HepG2 (cell line): ENCODE data around the gene CTNNBL1. TPM values are rescaled to one million over a fixed set of nuclear protein-coding genes. Genes with fewer than 3 reads are reported as not detected.
A peak's percentile ranks its signal among the peaks of the same experiment; 100 is the strongest.

Source experiments
- CHD2 ChIP-seq: IDR thresholded peaks from 2 replicates; pipeline ENCODE4 v1.6.1; 2011; ENCODE audit warnings: low read depth, low read length, improper control_type of control experiment
- ELF3 ChIP-seq: IDR thresholded peaks from 2 replicates; pipeline ENCODE4 v1.6.1; 2016; ENCODE audit warnings: missing genetic modification reagents, missing compliant biosample characterization
- ESRRA ChIP-seq: sonication (generic); formaldehyde crosslinking; IDR thresholded peaks from 2 replicates; pipeline ENCODE4 v1.5.1; 2020; ENCODE audit warnings: mild to moderate bottlenecking, low read depth, missing genetic modification reagents
- GTF3A ChIP-seq: sonication (generic); formaldehyde crosslinking; conservative IDR thresholded peaks from 2 replicates; pipeline ENCODE4 v1.4.0; 2020; ENCODE audit warnings: mild to moderate bottlenecking, missing genetic modification reagents
- HDAC1 ChIP-seq: sonication (generic); formaldehyde crosslinking; IDR thresholded peaks from 2 replicates; pipeline ENCODE4 v1.5.1; 2020; ENCODE audit warnings: mild to moderate bottlenecking, missing genetic modification reagents
- KAT8 ChIP-seq: IDR thresholded peaks from 2 replicates; pipeline ENCODE4 v1.6.1; 2016; ENCODE audit warnings: missing genetic modification reagents, missing compliant biosample characterization
- REPIN1 ChIP-seq: sonication (generic); formaldehyde crosslinking; IDR thresholded peaks from 2 replicates; pipeline ENCODE4 v1.8.0; 2022; ENCODE audit warnings: missing genetic modification reagents, low read depth, mild to moderate bottlenecking, borderline replicate concordance
- SMAD9 ChIP-seq: sonication (generic); formaldehyde crosslinking; IDR thresholded peaks from 2 replicates; pipeline ENCODE4 v1.5.1; 2020; ENCODE audit warnings: mild to moderate bottlenecking, missing genetic modification reagents
- XRCC5 ChIP-seq: fragments of 200-400 bp; formaldehyde crosslinking; optimal IDR thresholded peaks from 2 replicates; pipeline ENCODE3; 2017; ENCODE audit warnings: mild to moderate bottlenecking, low read length
- ZBTB21 ChIP-seq: sonication (generic); formaldehyde crosslinking; IDR thresholded peaks from 2 replicates; pipeline ENCODE4 v1.4.0; 2020; ENCODE audit warnings: missing genetic modification reagents
- ZFP90 ChIP-seq: sonication (generic); formaldehyde crosslinking; IDR thresholded peaks from 2 replicates; pipeline ENCODE4 v1.8.0; 2022; ENCODE audit warnings: missing genetic modification reagents, mild to moderate bottlenecking, inconsistent platforms, borderline replicate concordance
- ZNF274 ChIP-seq: sonication (generic); formaldehyde crosslinking; IDR thresholded peaks from 2 replicates; pipeline ENCODE4 v1.5.1; 2020; ENCODE audit warnings: mild to moderate bottlenecking, missing genetic modification reagents
- ZNF772 ChIP-seq: sonication (generic); formaldehyde crosslinking; IDR thresholded peaks from 2 replicates; pipeline ENCODE4 v1.5.0; 2020; ENCODE audit warnings: mild to moderate bottlenecking, missing genetic modification reagents
- ZNF782 ChIP-seq: sonication (generic); formaldehyde crosslinking; IDR thresholded peaks from 2 replicates; pipeline ENCODE4 v1.4.0; 2020; ENCODE audit warnings: missing genetic modification reagents, mild to moderate bottlenecking, borderline replicate concordance
- polyA plus RNA-seq, 8 experiments: library from polyadenylated mRNA; depleted of rRNA in 3 of 8; stranded (reverse) in 7 of 8; unstranded in 1 of 8; fragments of >200 nt; fragmentation: Illumina TruSeq in 4 of 8; extraction: Trizol in 4 of 8; gene quantifications; 2 replicates each; pipeline versions ENCODE4 v1.2.1 to v1.2.3, GENCODE V29; 2011 to 2016; ENCODE audit warnings: low read depth in 4 of 8, missing spikeins in 1 of 8, mixed read lengths in 1 of 8; ENCODE audit not compliant: insufficient read depth in 1 of 8
- total RNA-seq, 5 experiments: library from RNA; depleted of rRNA; stranded (reverse); fragments of >200 nt; fragmentation: Illumina TruSeq; extraction: Trizol; gene quantifications; 2 replicates each; pipeline ENCODE4 v1.2.3, GENCODE V29; 2016; ENCODE audit warnings: low read depth in 1 of 5
- TF ChIP-seq, protein P1 (sequence below), 2 experiments: sonication (generic) in 1 of 2; formaldehyde crosslinking in 1 of 2; IDR thresholded peaks; 2 replicates each; pipeline versions ENCODE4 v1.6.1 to v1.9.0; 2014 to 2022; ENCODE audit warnings: antibody characterized with exemption in 1 of 2, borderline replicate concordance in 1 of 2, inconsistent platforms in 1 of 2, low read depth in 1 of 2, missing genetic modification reagents in 1 of 2
- TF ChIP-seq, protein P2 (sequence below): IDR thresholded peaks from 2 replicates; pipeline ENCODE4 v1.6.1; 2018; ENCODE audit warnings: missing genetic modification reagents, mild to moderate bottlenecking, missing compliant biosample characterization
- TF ChIP-seq, protein P3 (sequence below): sonication (generic); formaldehyde crosslinking; IDR thresholded peaks from 2 replicates; pipeline ENCODE4 v1.4.0; 2020; ENCODE audit warnings: missing genetic modification reagents
- TF ChIP-seq, protein P4 (sequence below): sonication (generic); formaldehyde crosslinking; IDR thresholded peaks from 2 replicates; pipeline ENCODE4 v1.5.0; 2020; ENCODE audit warnings: missing genetic modification reagents
- TF ChIP-seq, protein P5 (sequence below): sonication (generic); formaldehyde crosslinking; IDR thresholded peaks from 2 replicates; pipeline ENCODE4 v1.5.0; 2020; ENCODE audit warnings: mild to moderate bottlenecking, missing genetic modification reagents, moderate library complexity

CTNNBL1 gene
- total and polyA plus RNA-seq, 2 of the 13 experiments (the other 11 are each of a cell fraction or from before 2014, with no cell fraction given) = 49.3 to 94.6 TPM

DNA sequence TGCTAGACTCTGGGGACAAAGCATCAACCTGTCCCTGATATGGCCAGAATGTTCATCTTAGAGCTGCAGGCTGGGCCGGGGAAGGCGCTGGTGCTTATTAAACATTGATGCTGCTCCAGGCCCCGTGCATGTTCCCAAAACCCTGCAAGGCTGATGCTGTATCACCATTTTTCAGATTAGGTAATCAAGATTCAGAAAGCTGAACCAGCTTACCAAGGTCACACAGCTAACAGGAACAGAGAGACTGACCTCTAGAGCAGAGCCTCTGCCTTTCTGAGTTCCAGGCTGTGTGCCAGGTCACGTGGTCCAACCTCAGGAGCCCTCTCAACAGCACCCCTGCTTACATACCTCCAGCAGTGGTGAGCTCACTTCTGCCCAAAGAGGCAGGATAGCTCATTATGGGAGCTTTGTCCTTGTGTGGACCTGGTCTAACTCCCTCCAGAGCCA is 193.0 kb downstream of the CTNNBL1 start (continued):
- TF ChIP-seq, protein P1, sequence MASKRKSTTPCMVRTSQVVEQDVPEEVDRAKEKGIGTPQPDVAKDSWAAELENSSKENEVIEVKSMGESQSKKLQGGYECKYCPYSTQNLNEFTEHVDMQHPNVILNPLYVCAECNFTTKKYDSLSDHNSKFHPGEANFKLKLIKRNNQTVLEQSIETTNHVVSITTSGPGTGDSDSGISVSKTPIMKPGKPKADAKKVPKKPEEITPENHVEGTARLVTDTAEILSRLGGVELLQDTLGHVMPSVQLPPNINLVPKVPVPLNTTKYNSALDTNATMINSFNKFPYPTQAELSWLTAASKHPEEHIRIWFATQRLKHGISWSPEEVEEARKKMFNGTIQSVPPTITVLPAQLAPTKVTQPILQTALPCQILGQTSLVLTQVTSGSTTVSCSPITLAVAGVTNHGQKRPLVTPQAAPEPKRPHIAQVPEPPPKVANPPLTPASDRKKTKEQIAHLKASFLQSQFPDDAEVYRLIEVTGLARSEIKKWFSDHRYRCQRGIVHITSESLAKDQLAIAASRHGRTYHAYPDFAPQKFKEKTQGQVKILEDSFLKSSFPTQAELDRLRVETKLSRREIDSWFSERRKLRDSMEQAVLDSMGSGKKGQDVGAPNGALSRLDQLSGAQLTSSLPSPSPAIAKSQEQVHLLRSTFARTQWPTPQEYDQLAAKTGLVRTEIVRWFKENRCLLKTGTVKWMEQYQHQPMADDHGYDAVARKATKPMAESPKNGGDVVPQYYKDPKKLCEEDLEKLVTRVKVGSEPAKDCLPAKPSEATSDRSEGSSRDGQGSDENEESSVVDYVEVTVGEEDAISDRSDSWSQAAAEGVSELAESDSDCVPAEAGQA (IDR thresholded peaks at IDR 0.05; ENCODE audit: low read depth) = no peak
- TF ChIP-seq, protein P1 (CRISPR knock-in tag; IDR thresholded peaks at IDR 0.05; ENCODE audit: borderline replicate concordance) = no peak
- TF ChIP-seq ZNF782 (CRISPR knock-in tag) (no peak), KAT8 (CRISPR knock-in tag) (no peak), REPIN1 (peak; percentile 44; the same call in 1 of the 2 replicates), GTF3A (CRISPR knock-in tag) (no peak), ZNF274 (CRISPR knock-in tag) (no peak), ZBTB21 (CRISPR knock-in tag) (no peak), SMAD9 (no peak), ELF3 (CRISPR knock-in tag) (peak; percentile 47; the same call in 1 of the 2 replicates), ZFP90 (CRISPR knock-in tag) (no peak), ZNF772 (CRISPR knock-in tag) (peak; percentile 68; the same call in 1 of the 2 replicates), HDAC1 (CRISPR knock-in tag) (0 out of 2 replicates have a peak, but pooled peaks have one; percentile 41), XRCC5 (peak; percentile 16), ESRRA (CRISPR knock-in tag) (peak; percentile 86), CHD2 (no peak)
- TF ChIP-seq, protein P2, sequence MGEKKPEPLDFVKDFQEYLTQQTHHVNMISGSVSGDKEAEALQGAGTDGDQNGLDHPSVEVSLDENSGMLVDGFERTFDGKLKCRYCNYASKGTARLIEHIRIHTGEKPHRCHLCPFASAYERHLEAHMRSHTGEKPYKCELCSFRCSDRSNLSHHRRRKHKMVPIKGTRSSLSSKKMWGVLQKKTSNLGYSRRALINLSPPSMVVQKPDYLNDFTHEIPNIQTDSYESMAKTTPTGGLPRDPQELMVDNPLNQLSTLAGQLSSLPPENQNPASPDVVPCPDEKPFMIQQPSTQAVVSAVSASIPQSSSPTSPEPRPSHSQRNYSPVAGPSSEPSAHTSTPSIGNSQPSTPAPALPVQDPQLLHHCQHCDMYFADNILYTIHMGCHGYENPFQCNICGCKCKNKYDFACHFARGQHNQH (CRISPR knock-in tag) = peak; percentile 51; the same call in 1 of the 2 replicates
- TF ChIP-seq, protein P3, sequence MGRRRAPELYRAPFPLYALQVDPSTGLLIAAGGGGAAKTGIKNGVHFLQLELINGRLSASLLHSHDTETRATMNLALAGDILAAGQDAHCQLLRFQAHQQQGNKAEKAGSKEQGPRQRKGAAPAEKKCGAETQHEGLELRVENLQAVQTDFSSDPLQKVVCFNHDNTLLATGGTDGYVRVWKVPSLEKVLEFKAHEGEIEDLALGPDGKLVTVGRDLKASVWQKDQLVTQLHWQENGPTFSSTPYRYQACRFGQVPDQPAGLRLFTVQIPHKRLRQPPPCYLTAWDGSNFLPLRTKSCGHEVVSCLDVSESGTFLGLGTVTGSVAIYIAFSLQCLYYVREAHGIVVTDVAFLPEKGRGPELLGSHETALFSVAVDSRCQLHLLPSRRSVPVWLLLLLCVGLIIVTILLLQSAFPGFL (CRISPR knock-in tag) = no peak
- TF ChIP-seq, protein P4, sequence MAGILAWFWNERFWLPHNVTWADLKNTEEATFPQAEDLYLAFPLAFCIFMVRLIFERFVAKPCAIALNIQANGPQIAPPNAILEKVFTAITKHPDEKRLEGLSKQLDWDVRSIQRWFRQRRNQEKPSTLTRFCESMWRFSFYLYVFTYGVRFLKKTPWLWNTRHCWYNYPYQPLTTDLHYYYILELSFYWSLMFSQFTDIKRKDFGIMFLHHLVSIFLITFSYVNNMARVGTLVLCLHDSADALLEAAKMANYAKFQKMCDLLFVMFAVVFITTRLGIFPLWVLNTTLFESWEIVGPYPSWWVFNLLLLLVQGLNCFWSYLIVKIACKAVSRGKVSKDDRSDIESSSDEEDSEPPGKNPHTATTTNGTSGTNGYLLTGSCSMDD (CRISPR knock-in tag) = no peak
- TF ChIP-seq, protein P5, sequence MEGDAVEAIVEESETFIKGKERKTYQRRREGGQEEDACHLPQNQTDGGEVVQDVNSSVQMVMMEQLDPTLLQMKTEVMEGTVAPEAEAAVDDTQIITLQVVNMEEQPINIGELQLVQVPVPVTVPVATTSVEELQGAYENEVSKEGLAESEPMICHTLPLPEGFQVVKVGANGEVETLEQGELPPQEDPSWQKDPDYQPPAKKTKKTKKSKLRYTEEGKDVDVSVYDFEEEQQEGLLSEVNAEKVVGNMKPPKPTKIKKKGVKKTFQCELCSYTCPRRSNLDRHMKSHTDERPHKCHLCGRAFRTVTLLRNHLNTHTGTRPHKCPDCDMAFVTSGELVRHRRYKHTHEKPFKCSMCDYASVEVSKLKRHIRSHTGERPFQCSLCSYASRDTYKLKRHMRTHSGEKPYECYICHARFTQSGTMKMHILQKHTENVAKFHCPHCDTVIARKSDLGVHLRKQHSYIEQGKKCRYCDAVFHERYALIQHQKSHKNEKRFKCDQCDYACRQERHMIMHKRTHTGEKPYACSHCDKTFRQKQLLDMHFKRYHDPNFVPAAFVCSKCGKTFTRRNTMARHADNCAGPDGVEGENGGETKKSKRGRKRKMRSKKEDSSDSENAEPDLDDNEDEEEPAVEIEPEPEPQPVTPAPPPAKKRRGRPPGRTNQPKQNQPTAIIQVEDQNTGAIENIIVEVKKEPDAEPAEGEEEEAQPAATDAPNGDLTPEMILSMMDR (CRISPR knock-in tag) = peak; percentile 32
